HepG2 (cell line): ENCODE results near the gene B9D2. TPM values are rescaled to one million over a fixed set of nuclear protein-coding genes. Genes with fewer than 3 reads are reported as not detected.

Experiments
- ATAC-seq: fragments of 200-7000 bp; cut with Tn5 transposase; 3 replicates; pipeline ENCODE4 v1.9.1; 2020; ENCODE audit warnings: mild to moderate bottlenecking, moderate library complexity
- BruUV-seq: library from RNA; stranded (reverse); fragments of 400-500 nt; replicated peaks from 2 replicates; lab custom pipeline; 2021; lab: Mats Ljungman, UMichigan
- CTCF ChIA-PET: fragments of 300-600 bp; formaldehyde crosslinking; extraction: SDS; loops from one replicate; lab custom pipeline; 2021; ENCODE audit warnings: low total read pairs, inconsistent platforms, low intra/inter-chr PET ratio; lab: Yijun Ruan, JAX
- POLR2A ChIA-PET: fragments of 350-600 bp; sonication (Branson Sonifier 250); formaldehyde crosslinking; loops from one replicate; lab custom pipeline; 2020; ENCODE audit warnings: antibody characterized with exemption, inconsistent platforms; lab: Yijun Ruan, JAX
- DNase-seq: peaks from one replicate; pipeline ENCODE4 v3.0.0-alpha.2; 2015; ENCODE audit warnings: low spot score
- FAIRE-seq: peaks from 3 replicates; lab custom pipeline; 2011; peaks lifted over from hg19 to GRCh38; lab: Jason Lieb, UNC
- H2AFZ ChIP-seq: one replicate; pipeline ENCODE4 v1.6.1; 2011; ENCODE audit warnings: low read length, inconsistent platforms
- H3K27ac ChIP-seq: fragments of 300-600 bp; 3 replicates; pipeline ENCODE4 v1.8.0; 2011; ENCODE audit warnings: mixed run types, mild to moderate bottlenecking, mixed read lengths, low read length, inconsistent platforms; ENCODE audit not compliant: insufficient read depth; ENCODE audit errors: extremely low read length
- H3K27me3 ChIP-seq, 2 experiments: fragments of 200-600 bp in 1 of 2; 2 replicates in 1 of 2; 3 replicates in 1 of 2; pipeline versions ENCODE4 v1.6.0 to v1.8.0; 2011; ENCODE audit warnings: low read length in 2 of 2, mild to moderate bottlenecking in 2 of 2, moderate library complexity in 2 of 2, inconsistent platforms in 1 of 2; ENCODE audit not compliant: insufficient read depth in 2 of 2, control insufficient read depth in 1 of 2
- H3K36me3 ChIP-seq, 2 experiments: fragments of 200-600 bp in 1 of 2; replicated peaks in 1 of 2; 2 replicates in 1 of 2; 3 replicates in 1 of 2; pipeline versions ENCODE4 v1.5.1 to v1.8.0; 2011; ENCODE audit warnings: low read length in 2 of 2, inconsistent platforms in 1 of 2; ENCODE audit not compliant: insufficient read depth in 2 of 2, control insufficient read depth in 1 of 2
- H3K4me1 ChIP-seq: 2 replicates; pipeline ENCODE4 v1.5.1; 2012; ENCODE audit warnings: low read length, inconsistent platforms; ENCODE audit not compliant: insufficient read depth
- H3K4me2 ChIP-seq: 2 replicates; pipeline ENCODE4 v1.6.0; 2011; ENCODE audit warnings: low read depth, low read length, inconsistent platforms
- H3K4me3 ChIP-seq, 3 experiments: fragments of 200-600 bp in 1 of 3; sonication (generic), shearing (Covaris generic) in 1 of 3; replicated peaks in 1 of 3; 2 replicates each; pipeline ENCODE4 v1.5.1; 2011 to 2016; ENCODE audit warnings: low read length in 3 of 3, inconsistent platforms in 2 of 3, low read depth in 2 of 3, mild to moderate bottlenecking in 2 of 3, control low read depth in 1 of 3, mixed read lengths in 1 of 3; ENCODE audit not compliant: insufficient read depth in 1 of 3
- H3K79me2 ChIP-seq: one replicate; pipeline ENCODE4 v1.6.1; 2011; ENCODE audit warnings: low read length, inconsistent platforms; ENCODE audit not compliant: insufficient read depth
- H3K9ac ChIP-seq: 2 replicates; pipeline ENCODE4 v1.6.0; 2011; ENCODE audit warnings: mild to moderate bottlenecking, low read depth, low read length, inconsistent platforms; ENCODE audit not compliant: insufficient read depth
- H3K9me3 ChIP-seq: 2 replicates; pipeline ENCODE4 v1.5.1; 2012; ENCODE audit warnings: mild to moderate bottlenecking, low read length
- H4K20me1 ChIP-seq: 2 replicates; pipeline ENCODE4 v1.6.0; 2011; ENCODE audit warnings: inconsistent platforms, mild to moderate bottlenecking, low read length, moderate library complexity; ENCODE audit not compliant: insufficient read depth
- ELF1 ChIP-seq: sonication (generic); formaldehyde crosslinking; IDR thresholded peaks from 2 replicates; pipeline ENCODE4 v1.4.0; 2020; ENCODE audit warnings: missing genetic modification reagents
- GABPA ChIP-seq, 2 experiments: IDR thresholded peaks; 2 replicates each; pipeline ENCODE4 v1.6.1; 2011 to 2016; ENCODE audit warnings: low read depth in 2 of 2, low read length in 1 of 2, missing biosample characterization in 1 of 2, missing genetic modification characterization in 1 of 2
- GABPB1 ChIP-seq: IDR thresholded peaks from 2 replicates; pipeline ENCODE4 v1.6.1; 2016; ENCODE audit warnings: mild to moderate bottlenecking, missing genetic modification reagents, moderate library complexity, missing compliant biosample characterization
- KLF15 ChIP-seq: sonication (generic); formaldehyde crosslinking; IDR thresholded peaks from 2 replicates; pipeline ENCODE4 v1.8.1; 2023; ENCODE audit warnings: borderline replicate concordance, mild to moderate bottlenecking, inconsistent platforms, missing genetic modification reagents, mixed read lengths
- NCOA5 ChIP-seq: sonication (generic); formaldehyde crosslinking; IDR thresholded peaks from 2 replicates; pipeline ENCODE4 v1.4.0; 2020; ENCODE audit warnings: missing genetic modification reagents
- PHF21A ChIP-seq: sonication (generic); formaldehyde crosslinking; IDR thresholded peaks from 2 replicates; pipeline ENCODE4 v1.5.0; 2020; ENCODE audit warnings: mild to moderate bottlenecking, missing genetic modification reagents
- PHF8 ChIP-seq: sonication (generic); formaldehyde crosslinking; IDR thresholded peaks from 2 replicates; pipeline ENCODE4 v1.5.0; 2020; ENCODE audit warnings: missing genetic modification reagents
- PRDM10 ChIP-seq: sonication (generic); formaldehyde crosslinking; IDR thresholded peaks from 2 replicates; pipeline ENCODE4 v1.4.0; 2020; ENCODE audit warnings: low read depth, missing genetic modification reagents
- PREB ChIP-seq: sonication (generic); formaldehyde crosslinking; IDR thresholded peaks from 2 replicates; pipeline ENCODE4 v1.4.0; 2020; ENCODE audit warnings: missing genetic modification reagents
- PRMT3 ChIP-seq: sonication (generic); formaldehyde crosslinking; IDR thresholded peaks from 2 replicates; pipeline ENCODE4 v1.8.1; 2022; ENCODE audit warnings: low read depth, mild to moderate bottlenecking, moderate library complexity, missing genetic modification reagents, borderline replicate concordance
- TMF1 ChIP-seq: sonication (generic); formaldehyde crosslinking; IDR thresholded peaks from 2 replicates; pipeline ENCODE4 v1.8.1; 2022; ENCODE audit warnings: low read depth, missing genetic modification reagents
- ZBTB42 ChIP-seq: sonication (generic); formaldehyde crosslinking; IDR thresholded peaks from 2 replicates; pipeline ENCODE4 v1.5.0; 2020; ENCODE audit warnings: mild to moderate bottlenecking, missing genetic modification reagents
- ZC3H4 ChIP-seq: sonication (generic); formaldehyde crosslinking; IDR thresholded peaks from 2 replicates; pipeline ENCODE4 v1.4.0; 2020; ENCODE audit warnings: missing genetic modification reagents, borderline replicate concordance
- ZNF225 ChIP-seq: sonication (generic); formaldehyde crosslinking; IDR thresholded peaks from 2 replicates; pipeline ENCODE4 v1.4.0; 2020; ENCODE audit warnings: mild to moderate bottlenecking, missing genetic modification reagents
- ZNF263 ChIP-seq: sonication (generic); formaldehyde crosslinking; IDR thresholded peaks from 2 replicates; pipeline ENCODE4 v1.4.0; 2020; ENCODE audit warnings: missing genetic modification reagents
- ZNF317 ChIP-seq: sonication (generic); formaldehyde crosslinking; IDR thresholded peaks from 2 replicates; pipeline ENCODE4 v1.5.0; 2020; ENCODE audit warnings: mild to moderate bottlenecking, missing genetic modification reagents
- ZSCAN31 ChIP-seq: sonication (generic); formaldehyde crosslinking; IDR thresholded peaks from 2 replicates; pipeline ENCODE4 v1.5.0; 2020; ENCODE audit warnings: low read depth, mild to moderate bottlenecking, missing genetic modification reagents
- WGBS: methylation state at CpG from one replicate; pipeline ENCODE4 v1.1.6; 2017; ENCODE audit warnings: low lambda C conversion rate; 5-methylcytosine and 5-hydroxymethylcytosine counted together
- in situ Hi-C: cut with HindIII; loops from 2 replicates; pipeline ENCODE4 v1.10.0; 2017; ENCODE audit warnings: low pct_unique_long_range_greater_than_20kb; ENCODE audit not compliant: extremely low pct_ligation_motif_present
- intact Hi-C: fragments of 100-400 bp; cut with micrococcal nuclease; formaldehyde crosslinking; loops from one replicate; pipeline ENCODE4 v1.10.0; 2022; ENCODE audit not compliant: unreplicated experiment
- polyA plus RNA-seq, 8 experiments: library from polyadenylated mRNA; depleted of rRNA in 3 of 8; stranded (reverse) in 7 of 8; unstranded in 1 of 8; fragments of >200 nt; fragmentation: Illumina TruSeq in 4 of 8; extraction: Trizol in 4 of 8; gene quantifications; 2 replicates each; pipeline versions ENCODE4 v1.2.1 to v1.2.3, GENCODE V29; 2011 to 2016; ENCODE audit warnings: low read depth in 4 of 8, missing spikeins in 1 of 8, mixed read lengths in 1 of 8; ENCODE audit not compliant: insufficient read depth in 1 of 8
- total RNA-seq, 5 experiments: library from RNA; depleted of rRNA; stranded (reverse); fragments of >200 nt; fragmentation: Illumina TruSeq; extraction: Trizol; gene quantifications; 2 replicates each; pipeline ENCODE4 v1.2.3, GENCODE V29; 2016; ENCODE audit warnings: low read depth in 1 of 5

B9D2 gene
- total and polyA plus RNA-seq, 2 of the 13 experiments (the other 11 are each of a cell fraction or from before 2014, with no cell fraction given) = 3.1 to 4.4 TPM

GRCh38 chr19:41330481-41330880, 33.5 kb downstream of the B9D2 start:
- FAIRE-seq (no peak), DNase-seq (no peak), ATAC-seq (no peak)
- WGBS = 96% methylated on average over 4 of the region's 4 CpGs
- no peak overlapping the region for H3K4me3 ChIP-seq
- ChIA-PET CTCF (no interaction called here), POLR2A (no interaction called here)
- TF ChIP-seq ZNF317 (CRISPR knock-in tag) (no peak), ZBTB42 (no peak), ZNF263 (CRISPR knock-in tag) (no peak), GABPA (IDR thresholded peaks at IDR 0.05; ENCODE audit: low read depth, low read length) (no peak), GABPA (CRISPR knock-in tag; IDR thresholded peaks at IDR 0.05; ENCODE audit: low read depth) (no peak), TMF1 (CRISPR knock-in tag) (no peak), PREB (no peak), PRMT3 (CRISPR knock-in tag) (no peak), ZNF225 (CRISPR knock-in tag) (no peak), KLF15 (no peak), PHF8 (CRISPR knock-in tag) (no peak), GABPB1 (CRISPR knock-in tag) (no peak), PHF21A (no peak), PRDM10 (CRISPR knock-in tag) (no peak), ZC3H4 (no peak), ZSCAN31 (CRISPR knock-in tag) (no peak), NCOA5 (CRISPR knock-in tag) (no peak), ELF1 (CRISPR knock-in tag) (no peak)
- no peak overlapping the region for H3K27ac ChIP-seq
- H3K9ac ChIP-seq = no peak overlapping the region
- H3K4me2 ChIP-seq = no peak overlapping the region
- intact Hi-C loops (no loop called here), in situ Hi-C loops (no loop called here)
- no peaks in the 10 kb centered on the region for H3K9me3 ChIP-seq
- no peak overlapping the region for H2AFZ ChIP-seq
- no peaks in the 10 kb centered on the region for H3K27me3 ChIP-seq
- H3K4me1 ChIP-seq = peaks cover 20% of the 10 kb centered on the region
- H3K79me2 ChIP-seq = peaks cover 2% of the 10 kb centered on the region
- peaks cover 15 to 44% of the 10 kb centered on the region in 2 experiments; a peak in 4 of 5 replicates for H3K36me3 ChIP-seq
- no TSS peak for BruUV-seq
- H4K20me1 ChIP-seq = no peaks in the 10 kb centered on the region
